ENCODE data around the gene OPTN.
"Not testable (repeated sequence)": the region's sequence is repeated elsewhere in the genome, so short reads cannot be mapped to it uniquely, and the experiment has no call there.

Gene OPTN

GRCh38 chr10:13136651-13137050 is 36.7 kb downstream of the OPTN start:
- no peak for DNase-seq

- no peak for DNase-seq
These were observed 39.2 kb downstream of the OPTN start for GRCh38 chr10:13139150-13139549.

GRCh38 chr10:13139676-13140075 is 39.7 kb downstream of the OPTN start:
- no peak for DNase-seq

GRCh38 chr10:13140627-13141190 is 40.7 kb downstream of the OPTN start:
- DNase-seq = no peak

GRCh38 chr10:13143766-13144165 is 43.8 kb downstream of the OPTN start:
- no peak for DNase-seq

- DNase-seq = no peak
These were observed 44.9 kb downstream of the OPTN start for GRCh38 chr10:13144814-13145213.

- DNase-seq = no peak
These were observed 46.4 kb downstream of the OPTN start for GRCh38 chr10:13146379-13146778.

- DNase-seq = no peak
These were observed 47.2 kb downstream of the OPTN start for GRCh38 chr10:13147161-13147560.

- no peak for DNase-seq
These were observed 52.3 kb downstream of the OPTN start for GRCh38 chr10:13152296-13152695.

- not testable (repeated sequence) for DNase-seq
These were observed 55.9 kb downstream of the OPTN start for GRCh38 chr10:13155860-13156259.

GRCh38 chr10:13158401-13158800 is 58.4 kb downstream of the OPTN start:
- peak; percentile 21 for DNase-seq

- DNase-seq = peak; percentile 98
These were observed 61.2 kb downstream of the OPTN start, which contains the start of gene MCM10 for GRCh38 chr10:13160934-13161856. TSS of gene MCM10 (plus strand) at chr10:13161558. CDS start at chr10:13164203, 2,645 bp downstream.

- DNase-seq = no peak
These were observed 61.9 kb downstream of the OPTN start for GRCh38 chr10:13161857-13162271.

- no peak for DNase-seq
These were observed 63.9 kb downstream of the OPTN start for GRCh38 chr10:13163859-13164258.

- peak; percentile 27 for DNase-seq
These were observed 65.2 kb downstream of the OPTN start for GRCh38 chr10:13165177-13165576.

- DNase-seq = no peak
These were observed 67.6 kb downstream of the OPTN start for GRCh38 chr10:13167568-13167967.

GRCh38 chr10:13168781-13169180 is 68.8 kb downstream of the OPTN start:
- no peak for DNase-seq

- no peak for DNase-seq
These were observed 73.7 kb downstream of the OPTN start for GRCh38 chr10:13173616-13174015.

GRCh38 chr10:13180788-13181187 is 80.8 kb downstream of the OPTN start:
- DNase-seq = no peak

- no peak for DNase-seq
These were observed 82.5 kb downstream of the OPTN start for GRCh38 chr10:13182424-13182823.

- DNase-seq = no peak
These were observed 83.7 kb downstream of the OPTN start for GRCh38 chr10:13183625-13184024.

- no peak for DNase-seq
These were observed 84.3 kb downstream of the OPTN start for GRCh38 chr10:13184276-13184675.

GRCh38 chr10:13184730-13185514 is 85.0 kb downstream of the OPTN start:
- no peak for DNase-seq

Data from CD4-positive, alpha-beta T cell treated with Interleukin-21 for 1 hour (primary cell).